GM18951 (cell line): ENCODE data around the gene CABLES1.
"Not testable (repeated sequence)": the region's sequence is repeated elsewhere in the genome, so short reads cannot be mapped to it uniquely, and the experiment has no call there.

Source experiments
- POLR2A ChIP-seq: IDR thresholded peaks from 4 replicates; pipeline ENCODE4 v1.6.1; 2011; ENCODE audit warnings: mild to moderate bottlenecking; ENCODE audit not compliant: insufficient read length, insufficient read depth; ENCODE audit errors: extremely low read depth
- in situ Hi-C: fragments of 300-500 bp; cut with MboI; formaldehyde crosslinking; loops from one replicate; pipeline ENCODE4 v1.12.0; 2022; ENCODE audit warnings: low sequenced_read_pairs, mixed read lengths, inconsistent platforms; ENCODE audit not compliant: unreplicated experiment

CABLES1 gene

GRCh38 chr18:23267447-23267776, 132.1 kb downstream of the CABLES1 start:
- no peak for TF ChIP-seq POLR2A
- in situ Hi-C loops, result no loop called here

DNA sequence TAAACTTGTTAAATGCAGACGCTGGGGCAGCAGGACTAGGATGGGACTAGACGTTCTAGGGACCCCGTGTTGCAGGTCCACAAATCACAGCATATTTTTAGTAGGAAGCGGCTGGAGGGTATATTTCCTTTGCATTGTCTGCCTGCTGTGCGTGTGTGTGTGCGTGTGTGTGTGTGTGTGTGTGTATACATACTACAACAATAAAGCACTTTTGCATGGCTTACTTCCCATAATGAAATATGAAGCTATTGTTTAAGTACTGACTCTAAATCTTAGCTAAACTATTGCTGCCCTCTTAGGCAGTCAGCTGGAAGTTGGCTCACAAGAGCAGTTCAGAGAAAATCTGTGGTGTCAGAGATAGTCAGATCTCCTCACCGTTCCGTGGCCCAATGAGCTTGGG, 133.4 kb downstream of the CABLES1 start:
- in situ Hi-C loops, result no loop called here
- no peak for TF ChIP-seq POLR2A

- in situ Hi-C loops, result not testable (repeated sequence)
Observed at GRCh38 chr18:23269068-23269467, 133.8 kb downstream of the CABLES1 start.

- in situ Hi-C loops, result no loop called here
- TF ChIP-seq POLR2A, result no peak
Observed at GRCh38 chr18:23269928-23270327, 134.6 kb downstream of the CABLES1 start.

GRCh38 chr18:23270986-23271680, 135.8 kb downstream of the CABLES1 start:
- no peak for TF ChIP-seq POLR2A
- in situ Hi-C loops, result no loop called here

- in situ Hi-C loops, result no loop called here
- TF ChIP-seq POLR2A, result no peak
Observed at GRCh38 chr18:23272498-23273232, 137.4 kb downstream of the CABLES1 start.

DNA sequence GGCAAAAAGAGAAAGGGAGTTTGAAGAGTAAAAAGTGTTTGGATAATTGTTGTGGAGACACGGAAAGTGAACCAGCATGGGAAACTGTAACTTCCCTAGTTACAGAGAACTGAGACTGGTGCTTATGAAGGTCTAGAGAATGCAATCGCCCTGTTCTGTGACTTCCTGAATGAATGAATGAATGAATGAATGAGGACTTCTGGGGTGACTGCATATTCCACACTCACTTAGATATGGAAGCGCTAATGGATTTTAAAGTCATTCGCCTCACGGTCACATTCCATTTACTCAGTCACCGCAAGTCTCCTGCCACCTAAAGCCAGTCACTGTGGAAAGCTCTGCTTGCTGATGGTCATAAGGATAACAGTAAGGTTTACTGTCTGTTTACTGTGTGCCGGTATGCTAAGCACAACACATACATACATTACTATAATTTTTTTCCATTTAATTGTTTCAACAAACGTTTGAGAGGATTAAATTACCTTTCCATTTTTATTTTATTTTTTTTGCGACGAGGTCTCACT, 138.2 kb downstream of the CABLES1 start:
- in situ Hi-C loops, result no loop called here

GRCh38 chr18:23274638-23275482, 139.6 kb downstream of the CABLES1 start:
- no peak for TF ChIP-seq POLR2A
- in situ Hi-C loops, result no loop called here

More for the DNA sequence above, 138.2 kb downstream of the CABLES1 start:
- no peak for TF ChIP-seq POLR2A

- no peak for TF ChIP-seq POLR2A
- in situ Hi-C loops, result no loop called here
Observed at GRCh38 chr18:23276451-23276850, 141.2 kb downstream of the CABLES1 start.

- in situ Hi-C loops, result no loop called here
- no peak for TF ChIP-seq POLR2A
Observed at GRCh38 chr18:23277399-23277798, 142.1 kb downstream of the CABLES1 start.

- in situ Hi-C loops, result no loop called here
- no peak for TF ChIP-seq POLR2A
Observed at GRCh38 chr18:23279931-23280330, 144.6 kb downstream of the CABLES1 start.

GRCh38 chr18:23280844-23281243, 145.6 kb downstream of the CABLES1 start:
- in situ Hi-C loops, result no loop called here
- no peak for TF ChIP-seq POLR2A

DNA sequence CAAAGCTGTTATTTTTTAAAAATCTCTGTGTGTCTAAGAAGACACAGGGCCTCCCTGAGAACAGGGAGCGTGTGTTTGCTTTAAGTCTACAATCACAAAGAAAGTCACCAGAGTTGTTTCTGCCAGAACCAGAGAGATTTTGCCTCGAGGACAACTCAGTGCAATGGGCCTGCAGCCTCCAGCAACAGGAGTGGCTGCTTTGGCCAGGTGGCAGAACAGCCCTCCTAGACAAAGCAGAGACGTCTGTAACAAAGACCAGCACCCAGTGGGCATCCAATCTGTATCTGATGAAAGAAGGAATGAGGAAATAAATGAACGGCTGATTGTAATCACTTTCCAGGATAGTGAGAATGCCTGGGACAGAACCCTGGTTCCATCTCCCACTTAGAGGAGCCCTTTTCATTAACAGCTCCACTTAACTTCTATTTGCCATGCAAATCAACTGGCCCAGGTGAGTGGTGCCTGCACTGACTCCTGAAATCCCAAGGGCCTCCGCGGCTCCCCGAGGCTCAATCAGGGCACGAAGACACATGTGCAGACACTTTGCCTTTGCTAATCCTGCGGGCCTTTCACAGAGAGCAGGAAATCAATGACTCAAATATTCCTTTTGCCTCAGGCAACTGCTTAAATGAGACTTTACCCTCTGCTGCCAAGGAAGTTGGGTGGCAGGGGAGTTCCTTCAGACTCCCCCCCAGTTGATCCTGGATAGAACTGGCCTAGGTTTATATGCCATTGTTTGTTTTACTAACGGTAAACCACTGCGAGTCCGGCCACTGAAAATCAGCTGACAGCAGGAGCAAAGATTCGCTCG, 146.5 kb downstream of the CABLES1 start:
- no peak for TF ChIP-seq POLR2A
- in situ Hi-C loops, result no loop called here

- TF ChIP-seq POLR2A, result no peak
- in situ Hi-C loops, result no loop called here
Observed at GRCh38 chr18:23282437-23282781, 147.1 kb downstream of the CABLES1 start.
